Upper lobe of left lung (tissue), 6 donors: ENCODE data around the gene LONP1. TPM values are rescaled to one million over a fixed set of nuclear protein-coding genes. Genes with fewer than 3 reads are reported as not detected.

Experiments
- ATAC-seq, 2 donors: fragments of 200-7000 bp; cut with Tn5 transposase; one replicate each; pipeline ENCODE4 v1.9.1; 2022; ENCODE audit warnings: mild to moderate bottlenecking in 2 of 2, moderate library complexity in 2 of 2; ENCODE audit not compliant: low FRiP score in 2 of 2
- DNase-seq, 2 donors: peaks; one replicate each; pipeline ENCODE4 v3.0.0-alpha.2; 2019 to 2020
- H3K27ac ChIP-seq, 4 donors: fragments of 200-600 bp; sonication (generic); one replicate each; pipeline ENCODE4 v1.5.1; 2016 to 2019
- H3K27me3 ChIP-seq, 4 donors: fragments of 200-600 bp; sonication (generic); one replicate each; pipeline ENCODE4 v1.5.1; 2017 to 2019
- H3K36me3 ChIP-seq, 4 donors: fragments of 200-600 bp; sonication (generic); one replicate each; pipeline ENCODE4 v1.5.1; 2016 to 2019
- H3K4me1 ChIP-seq, 4 donors: fragments of 200-600 bp; sonication (generic); one replicate each; pipeline ENCODE4 v1.5.1; 2018 to 2019
- H3K4me3 ChIP-seq, 4 donors: fragments of 200-600 bp; sonication (generic); one replicate each; pipeline ENCODE4 v1.5.1; 2017 to 2019; ENCODE audit warnings: mild to moderate bottlenecking in 2 of 4, moderate library complexity in 1 of 4
- H3K9me3 ChIP-seq, 4 donors: fragments of 200-600 bp; sonication (generic); one replicate each; pipeline ENCODE4 v1.5.1; 2018 to 2019
- CTCF ChIP-seq, 6 experiments: fragments of 450-650 bp in 4 of 6; fragments of 200-600 bp in 2 of 6; sonication (generic) in 2 of 6; IDR thresholded peaks; one replicate each; pipeline ENCODE4 v1.5.1; 2016 to 2019; ENCODE audit warnings: antibody characterized with exemption in 6 of 6
- EP300 ChIP-seq, 4 donors: sonication (generic); formaldehyde crosslinking; IDR thresholded peaks; one replicate each; pipeline ENCODE4 v1.5.1; 2017; ENCODE audit warnings: antibody characterized with exemption in 4 of 4, control low read depth in 2 of 4
- POLR2A ChIP-seq, 4 donors: fragments of 450-650 bp; IDR thresholded peaks; one replicate each; pipeline ENCODE4 v1.5.1; 2016 to 2017; ENCODE audit warnings: antibody characterized with exemption in 4 of 4, mild to moderate bottlenecking in 2 of 4
- POLR2AphosphoS5 ChIP-seq, 2 donors: sonication (generic); formaldehyde crosslinking; IDR thresholded peaks; one replicate each; pipeline ENCODE4 v1.5.1; 2017; ENCODE audit warnings: antibody characterized with exemption in 2 of 2
- WGBS, 2 donors: methylation state at CpG; one replicate each; pipeline ENCODE4 v1.1.5; 2017 to 2018; 5-methylcytosine and 5-hydroxymethylcytosine counted together
- total RNA-seq, 6 donors: library from RNA; depleted of rRNA in 4 of 6; stranded (reverse); fragments of >200 nt in 4 of 6; gene quantifications; one replicate each; pipeline versions ENCODE4 v1.1.0 to v1.2.1, GENCODE V29; 2016 to 2021
- donor health status: DM: no; HTN: no; CAD: no; lungs with moderate emphysema.
- donor health status: DM: no; HTN: yes; CAD: no; lungs with severe emphysema.

The LONP1 gene
- total RNA-seq, 6 donors from 2014 or later = 79.7 to 141 (median 89.4) TPM

DNA sequence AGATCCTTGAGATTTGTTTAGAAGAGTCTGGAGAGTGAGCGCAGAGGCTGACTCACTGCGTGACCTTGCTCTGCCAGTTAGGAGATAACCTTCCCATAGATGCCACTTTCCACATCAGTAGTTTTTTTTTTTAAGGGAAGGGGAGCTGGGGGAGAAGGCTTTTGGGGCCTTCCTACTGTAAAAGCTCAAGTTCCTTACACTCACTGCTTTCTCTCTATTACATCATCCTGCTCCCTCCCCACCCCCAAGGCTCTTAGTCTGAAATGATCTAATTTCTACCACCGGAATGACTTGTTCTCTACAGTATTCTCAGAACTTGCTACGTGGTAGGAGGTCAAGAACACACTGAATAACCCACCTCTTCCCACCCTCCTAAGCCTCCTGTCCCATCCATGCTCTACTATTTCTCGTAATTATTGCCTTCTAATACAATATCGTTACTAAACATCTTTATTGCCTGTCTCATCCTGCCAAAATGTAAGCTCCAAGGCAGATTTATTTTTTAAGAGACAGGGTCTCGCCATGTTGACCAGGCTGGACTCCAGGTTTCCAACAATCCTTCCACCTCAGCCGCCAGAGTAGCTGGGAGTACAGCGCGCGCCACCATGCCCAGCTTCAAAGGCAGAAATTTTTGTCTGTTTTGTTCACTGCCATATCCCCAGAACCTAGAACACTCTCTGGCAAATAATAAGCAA lies 1.2 kb downstream of the LONP1 start:
- DNase-seq (no peak), ATAC-seq (no peak)
- no peaks in the 10 kb centered on the region for H3K9me3 ChIP-seq
- H3K4me3 ChIP-seq = peak overlapping the region; percentile 68 to 100 (median 90)
- no peak for TF ChIP-seq POLR2AphosphoS5 (IDR thresholded peaks at IDR 0.05)
- no peak for TF ChIP-seq EP300 (IDR thresholded peaks at IDR 0.05)
- no peak for TF ChIP-seq CTCF (IDR thresholded peaks at IDR 0.05)
- TF ChIP-seq POLR2A (IDR thresholded peaks at IDR 0.05) = no peak
- peaks cover 18 to 25% (median 24%) of the 10 kb centered on the region in 4 donors for H3K4me1 ChIP-seq
- 35 to 37% methylated on average over 11 of the region's 11 CpGs for WGBS, 2 donors
- H3K27ac ChIP-seq = peak overlapping the region in 3 of 4 donors; percentile 89 to 96 (median 93)
- peaks cover 0 to 6% (median 1%) of the 10 kb centered on the region in 4 donors for H3K36me3 ChIP-seq
- no peaks in the 10 kb centered on the region for H3K27me3 ChIP-seq

- 59 to 80% methylated on average over 13 to 14 of the region's 14 CpGs for WGBS, 2 donors
- no peak for DNase-seq
- TF ChIP-seq CTCF (IDR thresholded peaks at IDR 0.05) (no peak), EP300 (IDR thresholded peaks at IDR 0.05) (no peak), POLR2A (IDR thresholded peaks at IDR 0.05) (no peak), POLR2AphosphoS5 (IDR thresholded peaks at IDR 0.05) (no peak)
- H3K4me1 ChIP-seq = peaks cover 18 to 25% (median 24%) of the 10 kb centered on the region in 4 donors
- H3K4me3 ChIP-seq = peak overlapping the region in 1 of 4 donors; percentile 68
- no peaks in the 10 kb centered on the region for H3K9me3 ChIP-seq
- no peak for ATAC-seq
- H3K36me3 ChIP-seq = peaks cover 0 to 12% (median 7%) of the 10 kb centered on the region in 4 donors
- H3K27ac ChIP-seq = no peak overlapping the region
- H3K27me3 ChIP-seq = no peaks in the 10 kb centered on the region
Measured at GRCh38 chr19:5718037-5718578, 1.8 kb downstream of the LONP1 start.

DNA sequence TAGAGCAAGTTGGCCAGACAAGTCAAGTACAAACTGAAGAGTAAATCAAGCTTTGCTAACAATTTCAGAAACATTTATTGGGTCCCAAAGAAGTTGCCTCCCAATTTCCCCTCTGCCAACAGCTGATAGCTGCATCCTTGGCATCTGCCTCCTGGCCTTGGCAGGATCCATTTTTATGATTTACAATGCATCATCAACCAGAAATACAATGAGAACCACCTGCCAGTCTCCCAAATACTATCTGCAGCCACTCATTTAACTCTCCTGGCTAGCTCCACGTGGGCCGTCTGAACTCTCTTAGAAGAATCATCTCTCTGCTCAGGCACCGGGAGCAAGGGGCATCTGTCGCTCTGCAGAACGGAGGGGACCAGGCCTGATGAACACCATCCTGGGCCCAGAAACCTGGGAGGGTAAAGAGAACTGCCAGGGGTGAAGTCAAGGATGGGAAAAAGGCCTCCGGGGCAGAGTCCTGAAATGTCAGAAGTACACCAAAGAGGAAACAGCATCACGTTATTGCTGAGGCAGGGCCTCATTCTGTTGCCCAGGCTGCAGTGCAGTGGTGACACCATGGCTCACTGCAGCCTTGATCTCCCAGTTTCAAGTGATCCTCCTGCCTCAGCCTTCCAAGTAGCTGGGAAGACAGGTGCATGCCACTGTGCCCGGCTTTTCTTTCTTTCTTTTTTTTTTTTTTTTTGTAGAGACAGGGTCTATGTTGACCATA lies 2.6 kb downstream of the LONP1 start:
- peaks cover 18 to 25% (median 24%) of the 10 kb centered on the region in 4 donors for H3K4me1 ChIP-seq
- H3K9me3 ChIP-seq = no peaks in the 10 kb centered on the region
- ATAC-seq (no peak), DNase-seq (no peak)
- TF ChIP-seq POLR2AphosphoS5 (IDR thresholded peaks at IDR 0.05) (no peak), CTCF (IDR thresholded peaks at IDR 0.05) (no peak)
- no peak overlapping the region for H3K27ac ChIP-seq
- H3K4me3 ChIP-seq = no peak overlapping the region
- 80 to 91% methylated on average over 8 of the region's 8 CpGs for WGBS, 2 donors
- H3K36me3 ChIP-seq = peaks cover 3 to 20% (median 14%) of the 10 kb centered on the region in 4 donors
- no peaks in the 10 kb centered on the region for H3K27me3 ChIP-seq

DNA sequence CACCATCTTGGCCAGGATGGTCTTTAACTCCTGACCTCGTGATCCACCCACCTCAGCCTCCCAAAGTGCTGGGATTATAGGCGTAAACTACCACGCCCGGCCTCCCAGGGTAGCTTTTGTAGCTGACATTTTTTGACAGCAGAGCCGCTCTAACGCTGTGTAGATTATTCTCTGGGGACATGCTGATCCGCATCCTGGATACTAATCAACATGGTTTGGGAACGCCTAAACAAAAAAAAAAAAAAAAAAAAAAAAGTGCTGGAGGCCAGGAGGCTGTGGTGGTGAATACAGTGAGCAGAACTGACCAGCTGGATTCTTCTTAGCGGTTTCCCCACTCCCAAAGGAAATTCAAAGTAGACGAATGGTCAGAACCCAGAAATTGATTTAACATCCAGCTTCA lies 5.1 kb downstream of the LONP1 start:
- Histone ChIP-seq H3K9me3 (no peaks in the 10 kb centered on the region), H3K27ac (no peak overlapping the region), H3K36me3 (peaks cover 16 to 45% (median 38%) of the 10 kb centered on the region in 4 donors), H3K4me3 (no peak overlapping the region), H3K4me1 (peaks cover 16 to 20% (median 18%) of the 10 kb centered on the region in 4 donors), H3K27me3 (no peaks in the 10 kb centered on the region)
- DNase-seq (no peak), ATAC-seq (no peak)
- TF ChIP-seq CTCF (IDR thresholded peaks at IDR 0.05) = no peak
- no peak for TF ChIP-seq POLR2AphosphoS5 (IDR thresholded peaks at IDR 0.05)
- no peak for TF ChIP-seq EP300 (IDR thresholded peaks at IDR 0.05)
- no peak for TF ChIP-seq POLR2A (IDR thresholded peaks at IDR 0.05)
- 92 to 94% methylated on average over 10 of the region's 10 CpGs for WGBS, 2 donors
